Glutamatergic neuron (in vitro differentiated cells): Measurements from ENCODE around the gene CTBP1. TPM values are rescaled to one million over a fixed set of nuclear protein-coding genes. Genes with fewer than 3 reads are reported as not detected.
A peak's percentile ranks its signal among the peaks of the same experiment; 100 is the strongest.
"Not testable (repeated sequence)": the region's sequence is repeated elsewhere in the genome, so short reads cannot be mapped to it uniquely, and the experiment has no call there.

Experiments
- DNase-seq: peaks from one replicate; pipeline ENCODE4 v3.0.0; 2022
- H3K27ac Mint-ChIP-seq: one replicate; pipeline ENCODE4 v1.8.0; 2020; ENCODE audit warnings: mild to moderate bottlenecking, mixed read lengths, inconsistent platforms; ENCODE audit not compliant: unreplicated experiment
- H3K27me3 Mint-ChIP-seq: one replicate; pipeline ENCODE4 v1.8.0; 2020; ENCODE audit warnings: mild to moderate bottlenecking, moderate library complexity, mixed read lengths, inconsistent platforms; ENCODE audit not compliant: unreplicated experiment
- H3K36me3 Mint-ChIP-seq: one replicate; pipeline ENCODE4 v1.8.0; 2020; ENCODE audit warnings: mild to moderate bottlenecking, mixed read lengths, inconsistent platforms; ENCODE audit not compliant: unreplicated experiment
- H3K4me1 Mint-ChIP-seq: one replicate; pipeline ENCODE4 v1.8.0; 2020; ENCODE audit warnings: mild to moderate bottlenecking, low read depth, mixed read lengths, inconsistent platforms; ENCODE audit not compliant: unreplicated experiment
- H3K4me3 Mint-ChIP-seq: one replicate; pipeline ENCODE4 v1.8.0; 2020; ENCODE audit warnings: mild to moderate bottlenecking, mixed read lengths, inconsistent platforms; ENCODE audit not compliant: unreplicated experiment
- H3K9me3 Mint-ChIP-seq: one replicate; pipeline ENCODE4 v1.8.0; 2020; ENCODE audit warnings: mild to moderate bottlenecking, moderate library complexity, mixed read lengths, inconsistent platforms; ENCODE audit not compliant: unreplicated experiment
- total RNA-seq: library from RNA; stranded (reverse); fragmentation: NEBNext Ultra II Directional; extraction: Animal tissue kit (Norgen Biotek cat#: 25700); gene quantifications from one replicate; pipeline ENCODE4 v1.2.1, GENCODE V29; 2021; ENCODE audit not compliant: unreplicated experiment
- TF ChIP-seq, protein P1 (sequence below): fragments of 200-600 bp; sonication (generic); IDR thresholded peaks from one replicate; pipeline ENCODE4 v1.5.0; 2021; ENCODE audit not compliant: partially characterized antibody, unreplicated experiment

Gene CTBP1
- total RNA-seq, 1 donor from 2014 or later, result 302 TPM

DNA sequence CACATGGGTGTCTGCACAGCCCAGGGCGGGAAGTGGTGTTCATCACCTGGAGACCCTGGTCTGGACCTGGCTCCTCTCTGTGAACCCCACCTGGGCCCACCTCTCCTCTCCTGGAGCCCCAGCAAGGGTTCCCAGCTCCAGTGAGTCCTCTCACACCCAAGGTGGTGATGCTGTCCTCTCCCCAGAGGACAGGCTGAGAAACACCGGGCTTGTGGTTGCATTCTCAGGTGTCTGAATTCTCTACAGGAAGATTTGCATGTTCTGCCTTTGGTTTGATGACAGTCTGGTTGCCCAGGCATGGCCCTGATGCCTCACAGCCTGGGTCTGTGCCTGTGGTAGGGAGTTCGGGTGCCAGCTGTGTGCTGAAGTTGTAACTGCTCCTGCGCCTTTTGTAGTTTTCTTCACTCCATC, 44.6 kb upstream of the CTBP1 start:
- H3K27ac Mint-ChIP-seq, result peak overlapping the region; percentile 33
- H3K4me3 Mint-ChIP-seq, result no peak overlapping the region
- H3K36me3 Mint-ChIP-seq, result no peaks in the 10 kb centered on the region
- H3K4me1 Mint-ChIP-seq, result peaks cover 21% of the 10 kb centered on the region
- H3K27me3 Mint-ChIP-seq, result peaks cover 5% of the 10 kb centered on the region
- DNase-seq, result no peak
- H3K9me3 Mint-ChIP-seq, result peaks cover 8% of the 10 kb centered on the region
- TF ChIP-seq, protein P1, sequence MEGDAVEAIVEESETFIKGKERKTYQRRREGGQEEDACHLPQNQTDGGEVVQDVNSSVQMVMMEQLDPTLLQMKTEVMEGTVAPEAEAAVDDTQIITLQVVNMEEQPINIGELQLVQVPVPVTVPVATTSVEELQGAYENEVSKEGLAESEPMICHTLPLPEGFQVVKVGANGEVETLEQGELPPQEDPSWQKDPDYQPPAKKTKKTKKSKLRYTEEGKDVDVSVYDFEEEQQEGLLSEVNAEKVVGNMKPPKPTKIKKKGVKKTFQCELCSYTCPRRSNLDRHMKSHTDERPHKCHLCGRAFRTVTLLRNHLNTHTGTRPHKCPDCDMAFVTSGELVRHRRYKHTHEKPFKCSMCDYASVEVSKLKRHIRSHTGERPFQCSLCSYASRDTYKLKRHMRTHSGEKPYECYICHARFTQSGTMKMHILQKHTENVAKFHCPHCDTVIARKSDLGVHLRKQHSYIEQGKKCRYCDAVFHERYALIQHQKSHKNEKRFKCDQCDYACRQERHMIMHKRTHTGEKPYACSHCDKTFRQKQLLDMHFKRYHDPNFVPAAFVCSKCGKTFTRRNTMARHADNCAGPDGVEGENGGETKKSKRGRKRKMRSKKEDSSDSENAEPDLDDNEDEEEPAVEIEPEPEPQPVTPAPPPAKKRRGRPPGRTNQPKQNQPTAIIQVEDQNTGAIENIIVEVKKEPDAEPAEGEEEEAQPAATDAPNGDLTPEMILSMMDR, result no peak

DNA sequence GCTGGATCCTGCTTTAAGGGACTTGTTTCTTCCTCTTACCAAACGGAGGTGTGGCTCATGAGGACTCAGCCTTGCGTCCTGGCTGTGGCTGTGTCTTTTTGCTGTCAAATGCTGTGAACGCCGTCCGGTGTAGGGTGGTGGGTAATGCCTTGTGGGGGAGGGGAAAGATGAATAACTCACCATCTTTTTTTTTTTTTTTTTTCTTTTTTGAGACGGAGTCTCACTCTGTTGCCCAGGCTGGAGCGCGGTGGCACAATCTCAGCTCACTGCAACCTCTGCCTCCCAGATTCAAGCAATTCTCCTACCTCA, 43.7 kb upstream of the CTBP1 start:
- H3K27ac Mint-ChIP-seq, result peak overlapping the region; percentile 62
- not testable (repeated sequence) for H3K36me3 Mint-ChIP-seq, DNase-seq, H3K4me3 Mint-ChIP-seq, H3K27me3 Mint-ChIP-seq
- H3K9me3 Mint-ChIP-seq, result peaks cover 10% of the 10 kb centered on the region
- peaks cover 21% of the 10 kb centered on the region for H3K4me1 Mint-ChIP-seq

DNA sequence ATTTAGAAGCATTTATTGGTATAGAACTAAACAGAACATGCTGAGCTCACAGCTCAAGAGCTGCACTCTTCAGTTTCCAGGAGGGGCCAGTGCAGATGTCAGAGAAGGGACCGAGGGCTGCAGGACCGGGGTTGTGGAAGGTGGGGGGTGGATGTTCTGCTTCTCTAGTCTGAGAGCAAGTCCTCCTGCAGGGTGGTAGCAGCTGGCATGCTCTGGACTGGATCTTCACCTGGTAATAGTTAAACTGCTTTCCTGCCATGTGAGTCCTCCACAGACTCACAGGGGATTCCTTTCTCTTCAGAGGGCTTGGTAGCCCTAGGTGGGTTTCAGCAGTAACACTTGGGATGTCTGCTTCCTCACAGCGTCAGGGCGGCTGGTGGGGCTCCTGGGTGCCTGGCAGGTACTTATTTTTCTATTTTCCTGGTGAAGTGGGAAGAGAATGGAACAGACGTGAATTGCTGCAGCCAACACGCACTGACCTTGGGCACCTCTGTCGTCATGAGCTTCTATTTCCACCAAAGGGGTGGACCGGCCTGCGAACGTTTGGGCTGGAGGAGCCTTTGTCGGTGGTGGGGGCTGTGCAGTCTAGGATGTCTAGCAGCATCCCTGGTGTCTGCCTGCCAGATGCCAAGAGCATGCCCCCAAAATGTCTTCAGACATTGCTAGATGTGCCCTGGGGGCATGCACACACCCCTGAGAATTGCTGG, 43.2 kb upstream of the CTBP1 start:
- H3K4me3 Mint-ChIP-seq, result peak overlapping the region; percentile 98
- H3K4me1 Mint-ChIP-seq, result peaks cover 21% of the 10 kb centered on the region
- no peaks in the 10 kb centered on the region for H3K36me3 Mint-ChIP-seq
- TF ChIP-seq, protein P1, result no peak
- H3K27me3 Mint-ChIP-seq, result peaks cover 7% of the 10 kb centered on the region
- no peak for DNase-seq
- H3K27ac Mint-ChIP-seq, result peak overlapping the region; percentile 62
- peaks cover 10% of the 10 kb centered on the region for H3K9me3 Mint-ChIP-seq

DNA sequence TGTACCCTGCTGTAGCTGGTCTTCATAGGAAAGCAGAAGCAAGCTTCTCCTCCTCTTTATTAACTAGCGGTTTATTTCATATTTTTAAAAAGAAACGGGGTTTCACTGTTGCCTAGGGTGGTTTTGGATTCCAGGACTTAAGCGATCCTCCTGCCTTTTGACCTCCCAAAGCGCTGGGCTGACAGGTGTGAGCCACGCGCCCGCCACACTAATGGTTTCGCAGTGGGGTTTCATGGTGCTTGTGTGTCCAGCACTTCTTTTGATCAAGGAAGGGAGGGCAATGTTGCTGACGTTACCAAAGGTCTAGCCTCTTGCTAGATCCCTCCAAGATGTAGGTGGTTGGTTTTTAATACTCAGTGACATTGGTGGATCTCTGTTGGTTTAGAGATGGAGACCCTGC, 42.2 kb upstream of the CTBP1 start:
- Mint-ChIP-seq H3K36me3 (peaks cover 4% of the 10 kb centered on the region), H3K9me3 (peaks cover 11% of the 10 kb centered on the region), H3K4me1 (peaks cover 21% of the 10 kb centered on the region), H3K27me3 (peaks cover 2% of the 10 kb centered on the region), H3K4me3 (peak overlapping the region; percentile 98), H3K27ac (peak overlapping the region; percentile 52)
- no peak for DNase-seq
- TF ChIP-seq, protein P1, result no peak

DNA sequence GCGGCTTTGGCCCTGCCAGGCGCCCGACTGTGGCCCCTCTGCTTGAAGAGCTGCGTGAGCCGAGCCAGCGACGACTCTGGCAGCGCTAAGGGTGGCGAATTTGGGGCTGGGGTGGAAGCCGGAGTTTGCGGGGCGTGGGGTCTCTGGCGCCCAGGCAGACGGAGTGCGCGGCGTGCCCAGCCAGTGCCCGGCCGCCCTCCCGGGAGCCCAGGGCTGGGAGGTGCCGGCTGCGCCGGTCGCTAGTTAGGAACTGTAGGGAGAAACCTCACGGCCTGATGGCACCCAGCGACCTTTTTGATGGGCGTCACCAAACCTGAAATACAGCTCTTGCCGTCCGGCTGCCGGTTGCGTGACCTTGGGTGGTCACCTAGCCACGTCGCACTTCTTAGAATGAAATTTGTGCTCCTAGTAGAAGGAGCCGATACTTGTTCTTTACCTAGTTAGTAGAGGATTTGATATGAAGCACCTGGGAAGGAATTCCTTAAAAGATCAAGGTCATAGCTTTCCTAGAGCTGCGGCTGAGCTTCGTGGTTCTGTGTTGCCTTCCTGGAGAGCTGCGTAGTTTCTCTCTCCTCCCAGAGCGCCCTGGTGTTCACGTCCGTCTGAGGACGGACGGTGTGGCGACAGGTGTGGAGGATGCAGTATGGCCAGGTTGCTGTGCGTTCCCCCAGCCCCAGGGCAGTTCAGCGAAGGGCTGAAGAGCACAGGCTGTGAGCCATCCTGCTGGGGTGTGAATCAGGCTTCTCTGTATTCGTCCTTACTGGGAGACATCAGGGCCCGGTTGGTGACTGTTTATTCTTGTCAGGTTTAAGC, 41.4 kb upstream of the CTBP1 start:
- Mint-ChIP-seq H3K9me3 (peaks cover 11% of the 10 kb centered on the region), H3K27ac (peak overlapping the region; percentile 83), H3K4me3 (peak overlapping the region; percentile 98), H3K4me1 (peaks cover 20% of the 10 kb centered on the region), H3K27me3 (peaks cover 2% of the 10 kb centered on the region), H3K36me3 (peaks cover 5% of the 10 kb centered on the region)
- TF ChIP-seq, protein P1, result no peak
- no peak for DNase-seq
